Sigmoid colon (tissue), 7 donors: Measurements from ENCODE around the gene RTKN2. TPM values are rescaled to one million over a fixed set of nuclear protein-coding genes. Genes with fewer than 3 reads are reported as not detected.
A peak's percentile ranks its signal among the peaks of the same experiment; 100 is the strongest.

Source experiments
- DNase-seq: peaks from one replicate; pipeline ENCODE4 v3.0.0-alpha.2; 2019
- H3K27ac ChIP-seq, 4 donors: fragments of 200-600 bp; sonication (generic); one replicate each; pipeline ENCODE4 v1.5.1; 2016 to 2019; ENCODE audit warnings: mild to moderate bottlenecking in 1 of 4
- H3K27me3 ChIP-seq, 3 donors: fragments of 200-600 bp; sonication (generic); one replicate each; pipeline ENCODE4 v1.5.1; 2019; ENCODE audit warnings: mild to moderate bottlenecking in 1 of 3
- H3K36me3 ChIP-seq, 4 donors: fragments of 200-600 bp; sonication (generic); one replicate each; pipeline ENCODE4 v1.5.1; 2016 to 2019
- H3K4me1 ChIP-seq, 4 donors: fragments of 200-600 bp; sonication (generic); one replicate each; pipeline ENCODE4 v1.5.1; 2017 to 2019
- H3K4me3 ChIP-seq, 4 donors: fragments of 200-600 bp; sonication (generic); one replicate each; pipeline ENCODE4 v1.5.1; 2017 to 2019; ENCODE audit warnings: mild to moderate bottlenecking in 2 of 4, moderate library complexity in 1 of 4
- H3K9me3 ChIP-seq, 4 donors: fragments of 200-600 bp in 3 of 4; sonication (generic) in 3 of 4; one replicate each; pipeline versions ENCODE4 v1.5.1 to v1.6.1; 2013 to 2019
- CTCF ChIP-seq, 4 experiments: fragments of 450-650 bp in 3 of 4; fragments of 200-600 bp in 1 of 4; IDR thresholded peaks; one replicate each; pipeline ENCODE4 v1.5.1; 2016 to 2019; ENCODE audit warnings: antibody characterized with exemption in 4 of 4, mild to moderate bottlenecking in 3 of 4, moderate library complexity in 2 of 4
- EP300 ChIP-seq, 4 donors: sonication (generic); formaldehyde crosslinking; IDR thresholded peaks; one replicate each; pipeline ENCODE4 v1.6.1; 2017; ENCODE audit warnings: antibody characterized with exemption in 4 of 4
- POLR2A ChIP-seq, 2 donors: fragments of 450-650 bp; IDR thresholded peaks; one replicate each; pipeline ENCODE4 v1.6.1; 2016; ENCODE audit warnings: antibody characterized with exemption in 2 of 2, mild to moderate bottlenecking in 2 of 2, moderate library complexity in 2 of 2
- POLR2AphosphoS5 ChIP-seq, 4 donors: sonication (generic); formaldehyde crosslinking; IDR thresholded peaks; one replicate each; pipeline ENCODE4 v1.6.1; 2017; ENCODE audit warnings: antibody characterized with exemption in 4 of 4
- WGBS, 2 donors: extraction: QIAGEN DNeasy Blood & Tissue Kit; methylation state at CpG; one replicate each; pipeline ENCODE4 v1.1.7; 2013; 5-methylcytosine and 5-hydroxymethylcytosine counted together
- intact Hi-C: fragments of 100-400 bp; cut with DNase I; formaldehyde crosslinking; loops from one replicate; pipeline ENCODE4 v1.15.1; 2023
- polyA plus RNA-seq, 3 donors: library from polyadenylated mRNA; stranded (reverse); fragments of 200-250 nt; gene quantifications; one replicate each; pipeline ENCODE4 v1.2.3, GENCODE V29; 2013
- total RNA-seq, 4 donors: library from RNA; depleted of rRNA; stranded (reverse); fragments of >200 nt; gene quantifications; one replicate each; pipeline ENCODE4 v1.1.0, GENCODE V29; 2016
- donor health status: healthy with polysubstance abuse.
- donor health status: Bipolar disorder and iron deficiency.
- donor health status: healthy.

RTKN2 gene
- total and polyA plus RNA-seq, 7 donors: 0.60 to 2.0 (median 1.2) TPM; not detected in 4

DNA sequence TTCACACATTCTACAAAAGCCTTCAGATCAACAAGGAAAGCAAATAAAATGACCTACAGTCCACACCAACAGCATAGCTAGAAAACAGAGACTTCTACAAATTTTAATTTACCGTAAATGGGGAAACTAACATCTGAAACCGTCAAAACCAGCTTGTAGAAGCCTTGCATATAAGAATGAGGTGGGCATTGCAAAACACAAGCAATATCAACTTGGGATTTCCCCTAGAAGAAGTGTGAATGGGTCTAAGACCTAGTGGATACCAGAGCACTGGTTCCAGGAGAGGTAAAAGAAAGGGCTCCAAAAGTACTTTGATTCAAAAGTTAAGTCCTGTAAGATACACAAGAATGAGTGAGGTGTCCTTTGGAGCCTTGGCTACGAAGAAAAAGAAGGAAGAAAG is 18.7 kb downstream of the RTKN2 start:
- 76 to 94% methylated on average over 3 of the region's 3 CpGs for WGBS, 2 donors
- H3K9me3 ChIP-seq: no peaks in the 10 kb centered on the region

GRCh38 chr10:62248465-62248864 is 20.2 kb downstream of the RTKN2 start:
- Histone ChIP-seq H3K4me3 (no peak overlapping the region), H3K27me3 (no peaks in the 10 kb centered on the region), H3K9me3 (no peaks in the 10 kb centered on the region), H3K4me1 (peaks cover 0 to 17% (median 4%) of the 10 kb centered on the region in 4 donors), H3K36me3 (no peaks in the 10 kb centered on the region), H3K27ac (no peak overlapping the region)
- no peak for TF ChIP-seq POLR2A (IDR thresholded peaks at IDR 0.05)
- no peak for TF ChIP-seq CTCF (IDR thresholded peaks at IDR 0.05)
- TF ChIP-seq POLR2AphosphoS5 (IDR thresholded peaks at IDR 0.05): no peak
- TF ChIP-seq EP300 (IDR thresholded peaks at IDR 0.05): no peak
- 92 to 94% methylated on average over 1 of the region's 1 CpG for WGBS, 2 donors
- intact Hi-C loops: loop anchor here (10.0 kb wide), 1 partner anchor 1434 kb away; no protein-coding TSS in a partner anchor
- DNase-seq: no peak

More for the DNA sequence above, 18.7 kb downstream of the RTKN2 start:
- Histone ChIP-seq H3K27me3 (no peaks in the 10 kb centered on the region), H3K4me3 (no peak overlapping the region), H3K36me3 (no peaks in the 10 kb centered on the region), H3K27ac (no peak overlapping the region), H3K4me1 (peaks cover 0 to 6% (median 2%) of the 10 kb centered on the region in 4 donors)
- no peak for DNase-seq
- no peak for TF ChIP-seq CTCF (IDR thresholded peaks at IDR 0.05)
- intact Hi-C loops: loop anchor here (10.0 kb wide), 1 partner anchor 1435 kb away; no protein-coding TSS in a partner anchor

- no peak for TF ChIP-seq POLR2A (IDR thresholded peaks at IDR 0.05)
- no peak for TF ChIP-seq EP300 (IDR thresholded peaks at IDR 0.05)
- peak; percentile 75 to 89 (median 80) for TF ChIP-seq CTCF (IDR thresholded peaks at IDR 0.05)
- no peaks in the 10 kb centered on the region for H3K9me3 ChIP-seq
- H3K4me1 ChIP-seq: peaks cover 0 to 23% (median 6%) of the 10 kb centered on the region in 4 donors
- no peak for DNase-seq
- peak overlapping the region in 1 of 4 donors; percentile 32 for H3K27ac ChIP-seq
- 19 to 32% methylated on average over 5 of the region's 5 CpGs for WGBS, 2 donors
- no peaks in the 10 kb centered on the region for H3K27me3 ChIP-seq
- H3K36me3 ChIP-seq: no peaks in the 10 kb centered on the region
- no peak overlapping the region for H3K4me3 ChIP-seq
- intact Hi-C loops: loop anchor here (1.0 to 10.0 kb wide), 3 partner anchors 207 to 1430 kb away; partner anchors contain the start of gene ARID5B
Measured at GRCh38 chr10:62244785-62245467, 23.7 kb downstream of the RTKN2 start.

- DNase-seq: no peak
- 62 to 85% methylated on average over 3 of the region's 3 CpGs for WGBS, 2 donors
- Histone ChIP-seq H3K36me3 (no peaks in the 10 kb centered on the region), H3K27me3 (no peaks in the 10 kb centered on the region), H3K4me3 (no peak overlapping the region), H3K9me3 (no peaks in the 10 kb centered on the region), H3K4me1 (peaks cover 0 to 23% (median 6%) of the 10 kb centered on the region in 4 donors), H3K27ac (peak overlapping the region in 1 of 4 donors; percentile 55)
- no peak for TF ChIP-seq POLR2A (IDR thresholded peaks at IDR 0.05)
- no peak for TF ChIP-seq EP300 (IDR thresholded peaks at IDR 0.05)
- no peak for TF ChIP-seq CTCF (IDR thresholded peaks at IDR 0.05)
- no peak for TF ChIP-seq POLR2AphosphoS5 (IDR thresholded peaks at IDR 0.05)
- intact Hi-C loops: loop anchor here (2.0 to 10.0 kb wide), 2 partner anchors 343 to 1429 kb away; partner anchors contain the start of gene ARID5B
Measured at GRCh38 chr10:62244088-62244487, 24.6 kb downstream of the RTKN2 start.
